Prostate gland (tissue), 2 donors: Measurements from ENCODE around the gene ZNF343. TPM values are rescaled to one million over a fixed set of nuclear protein-coding genes. Genes with fewer than 3 reads are reported as not detected.

Experiments used
- DNase-seq: peaks from one replicate; pipeline ENCODE4 v3.0.0-alpha.2; 2019; ENCODE audit warnings: low spot score
- H3K27ac ChIP-seq, 2 donors: fragments of 200-600 bp; sonication (generic); 2 replicates each; pipeline ENCODE4 v1.5.1; 2017 to 2019
- H3K27me3 ChIP-seq: fragments of 200-600 bp; sonication (generic); replicated peaks from 2 replicates; pipeline ENCODE4 v1.5.1; 2019; ENCODE audit not compliant: insufficient read depth
- H3K36me3 ChIP-seq, 2 donors: fragments of 200-600 bp; sonication (generic); 1 replicate in 1 of 2; 2 replicates in 1 of 2; pipeline versions ENCODE4 v1.5.1 to v1.8.1; 2017 to 2019
- H3K4me1 ChIP-seq: fragments of 200-600 bp; sonication (generic); replicated peaks from 2 replicates; pipeline ENCODE4 v1.5.1; 2019
- H3K4me3 ChIP-seq, 2 donors: fragments of 200-600 bp; sonication (generic); 2 replicates each; pipeline ENCODE4 v1.5.1; 2017 to 2019
- H3K9me3 ChIP-seq: fragments of 200-600 bp; sonication (generic); 2 replicates; pipeline ENCODE4 v1.5.1; 2017
- CTCF ChIP-seq, 4 experiments: fragments of 200-600 bp in 2 of 4; fragments of 450-650 bp in 2 of 4; sonication (generic) in 2 of 4; IDR thresholded peaks; 1 replicate in 3 of 4; 2 replicates in 1 of 4; pipeline ENCODE4 v1.5.1; 2016 to 2019; ENCODE audit warnings: antibody characterized with exemption in 4 of 4, mild to moderate bottlenecking in 2 of 4, moderate library complexity in 2 of 4
- POLR2A ChIP-seq: fragments of 450-650 bp; IDR thresholded peaks from one replicate; pipeline ENCODE4 v1.6.1; 2016; ENCODE audit warnings: antibody characterized with exemption, mild to moderate bottlenecking
- POLR2AphosphoS5 ChIP-seq: sonication (generic); formaldehyde crosslinking; IDR thresholded peaks from one replicate; pipeline ENCODE4 v1.6.1; 2017; ENCODE audit warnings: antibody characterized with exemption
- WGBS: methylation state at CpG from one replicate; pipeline ENCODE4 v1.1.5; 2018; 5-methylcytosine and 5-hydroxymethylcytosine counted together
- intact Hi-C: fragments of 100-400 bp; cut with DNase I; formaldehyde crosslinking; loops from one replicate; pipeline ENCODE4 v1.14.2; 2022
- total RNA-seq, 2 donors: library from RNA; depleted of rRNA; stranded (reverse); fragments of >200 nt; gene quantifications; one replicate each; pipeline ENCODE4 v1.1.0, GENCODE V29; 2016

The ZNF343 gene
- total RNA-seq, result 10 to 100 TPM in 1 of 2 donors, 1 to 10 TPM in 1; 8.0 to 10.4 TPM

GRCh38 chr20:2508631-2509467 is at the start of gene ZNF343:
Gene ZNF343, minus strand, starts transcription at chr20:2508915. Its CDS starts 15,020 bp downstream, at chr20:2493895.
- DNase-seq, result peak; percentile 76
- Histone ChIP-seq H3K36me3 (no peaks in the 10 kb centered on the region), H3K27me3 (no peaks in the 10 kb centered on the region), H3K4me1 (no peaks in the 10 kb centered on the region), H3K27ac (peak within 1 kb of the TSS; percentile 88 to 90), H3K9me3 (no peaks in the 10 kb centered on the region), H3K4me3 (peak within 1 kb of the TSS; percentile 80 to 87)
- intact Hi-C loops, result loop anchor here (2.0 kb wide), 1 partner anchor 38 kb away; the partner anchor contains the start of gene SNRPB
- peak; percentile 93 for TF ChIP-seq POLR2AphosphoS5
- TF ChIP-seq POLR2A, result no peak
- WGBS, result 1% methylated on average over 52 of the region's 53 CpGs

- 31% methylated on average over 22 of the region's 22 CpGs for WGBS
- Histone ChIP-seq H3K36me3 (no peaks in the 10 kb centered on the region), H3K27me3 (peaks cover 4% of the 10 kb centered on the region), H3K9me3 (no peaks in the 10 kb centered on the region), H3K4me1 (no peaks in the 10 kb centered on the region), H3K27ac (no peak overlapping the region), H3K4me3 (peak overlapping the region in 1 of 2 donors; percentile 27)
- DNase-seq, result no peak
- intact Hi-C loops, result no loop called here
- TF ChIP-seq POLR2AphosphoS5, result no peak
- no peak for TF ChIP-seq CTCF (IDR thresholded peaks at IDR 0.05)
- no peak for TF ChIP-seq POLR2A
Measured at GRCh38 chr20:2557873-2558580, 49.3 kb upstream of the ZNF343 start.

- TF ChIP-seq POLR2AphosphoS5, result no peak
- no peak for TF ChIP-seq POLR2A
- no peak for TF ChIP-seq CTCF (IDR thresholded peaks at IDR 0.05)
- Histone ChIP-seq H3K4me1 (no peaks in the 10 kb centered on the region), H3K36me3 (no peaks in the 10 kb centered on the region), H3K27ac (no peak overlapping the region), H3K4me3 (no peak overlapping the region), H3K9me3 (no peaks in the 10 kb centered on the region), H3K27me3 (no peaks in the 10 kb centered on the region)
- no peak for DNase-seq
- intact Hi-C loops, result no loop called here
- WGBS, result 88% methylated on average over 2 of the region's 2 CpGs
Measured at GRCh38 chr20:2545594-2545993, 36.9 kb upstream of the ZNF343 start.

DNA sequence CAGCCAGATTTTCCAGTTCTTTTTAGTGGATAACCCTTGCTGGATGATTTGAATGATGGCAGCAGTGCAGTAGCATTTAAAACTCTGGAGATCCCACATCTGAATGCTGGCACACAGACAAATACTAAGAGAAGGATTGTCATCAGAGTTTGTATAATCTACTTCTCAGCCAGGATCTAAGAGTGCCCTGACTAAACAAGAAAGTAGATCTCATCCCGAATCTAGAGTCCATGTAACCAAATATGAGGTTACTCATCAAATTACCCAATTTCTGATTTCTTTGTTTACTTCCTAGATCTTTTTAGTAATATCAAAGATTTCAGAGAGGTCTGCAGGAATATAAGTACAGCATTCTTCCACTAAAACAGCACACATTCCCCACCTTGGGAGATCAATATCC is 35.5 kb upstream of the ZNF343 start:
- DNase-seq, result no peak
- no peak for TF ChIP-seq POLR2A
- no peak for TF ChIP-seq CTCF (IDR thresholded peaks at IDR 0.05)
- no peak for TF ChIP-seq POLR2AphosphoS5
- intact Hi-C loops, result no loop called here
- 14% methylated on average over 1 of the region's 1 CpG for WGBS
- H3K4me3 ChIP-seq, result no peak overlapping the region
- no peak overlapping the region for H3K27ac ChIP-seq
- H3K4me1 ChIP-seq, result no peaks in the 10 kb centered on the region
- H3K27me3 ChIP-seq, result no peaks in the 10 kb centered on the region
- H3K9me3 ChIP-seq, result no peaks in the 10 kb centered on the region
- no peaks in the 10 kb centered on the region for H3K36me3 ChIP-seq

GRCh38 chr20:2542361-2542760 is 33.6 kb upstream of the ZNF343 start:
- WGBS, result 89% methylated on average over 4 of the region's 4 CpGs

More at GRCh38 chr20:2542361-2542760, 33.6 kb upstream of the ZNF343 start:
- Histone ChIP-seq H3K9me3 (no peaks in the 10 kb centered on the region), H3K4me3 (no peak overlapping the region), H3K27ac (no peak overlapping the region), H3K36me3 (no peaks in the 10 kb centered on the region), H3K27me3 (no peaks in the 10 kb centered on the region), H3K4me1 (no peaks in the 10 kb centered on the region)
- intact Hi-C loops, result no loop called here
- no peak for DNase-seq
- no peak for TF ChIP-seq POLR2AphosphoS5
- TF ChIP-seq POLR2A, result no peak
- TF ChIP-seq CTCF (IDR thresholded peaks at IDR 0.05), result no peak
